Osteocyte (in vitro differentiated cells): ENCODE results near the gene NFASC. TPM values are rescaled to one million over a fixed set of nuclear protein-coding genes. Genes with fewer than 3 reads are reported as not detected.

Source experiments
- DNase-seq: peaks from one replicate; pipeline ENCODE4 v3.0.0; 2021; ENCODE audit warnings: mixed read lengths; ENCODE audit not compliant: unreplicated experiment; ENCODE audit errors: extremely low spot score
- H3K27ac Mint-ChIP-seq: one replicate; pipeline ENCODE4 v1.8.0; 2021; ENCODE audit warnings: mild to moderate bottlenecking, mixed read lengths; ENCODE audit not compliant: unreplicated experiment
- H3K27me3 Mint-ChIP-seq: one replicate; pipeline ENCODE4 v1.8.0; 2021; ENCODE audit warnings: mixed read lengths; ENCODE audit not compliant: unreplicated experiment
- H3K36me3 Mint-ChIP-seq: one replicate; pipeline ENCODE4 v1.8.0; 2021; ENCODE audit warnings: mixed read lengths; ENCODE audit not compliant: unreplicated experiment
- H3K4me1 Mint-ChIP-seq: one replicate; pipeline ENCODE4 v1.8.0; 2021; ENCODE audit warnings: mixed read lengths; ENCODE audit not compliant: unreplicated experiment
- H3K4me3 Mint-ChIP-seq: one replicate; pipeline ENCODE4 v1.8.0; 2021; ENCODE audit warnings: mild to moderate bottlenecking, moderate library complexity, mixed read lengths; ENCODE audit not compliant: unreplicated experiment
- H3K9me3 Mint-ChIP-seq: one replicate; pipeline ENCODE4 v1.8.0; 2021; ENCODE audit warnings: mixed read lengths; ENCODE audit not compliant: unreplicated experiment
- total RNA-seq: library from RNA; stranded (reverse); gene quantifications from 2 replicates; pipeline ENCODE4 v1.2.1, GENCODE V29; 2021
- TF ChIP-seq, protein P1 (sequence below): fragments of 200-600 bp; sonication (generic); IDR thresholded peaks from 2 replicates; pipeline ENCODE4 v1.5.0; 2021; ENCODE audit warnings: antibody characterized with exemption, mild to moderate bottlenecking, moderate library complexity

NFASC gene
- total RNA-seq, 1 donor from 2014 or later, result not detected

DNA sequence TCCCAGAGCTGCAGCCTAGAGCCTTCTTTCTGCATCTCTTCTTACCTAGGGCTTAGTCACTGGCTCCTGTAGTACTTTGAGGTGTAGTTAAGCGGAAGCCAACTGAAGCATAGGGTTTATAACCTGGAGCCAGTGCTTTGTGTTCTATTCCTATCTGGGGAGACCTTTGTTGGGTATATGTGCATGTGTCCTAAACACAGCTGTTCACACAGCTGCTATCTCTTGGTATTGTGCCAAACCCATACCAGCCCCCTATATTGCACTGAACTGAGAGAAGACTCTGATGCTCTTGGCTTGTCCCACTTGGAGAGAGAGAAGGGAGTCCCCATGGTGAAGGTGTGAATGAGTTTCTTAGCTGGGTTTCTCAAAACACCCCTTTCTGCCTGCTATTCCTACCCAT lies 17.2 kb upstream of the NFASC start:
- Mint-ChIP-seq H3K9me3 (no peaks in the 10 kb centered on the region), H3K27ac (no peak overlapping the region)
- TF ChIP-seq, protein P1, sequence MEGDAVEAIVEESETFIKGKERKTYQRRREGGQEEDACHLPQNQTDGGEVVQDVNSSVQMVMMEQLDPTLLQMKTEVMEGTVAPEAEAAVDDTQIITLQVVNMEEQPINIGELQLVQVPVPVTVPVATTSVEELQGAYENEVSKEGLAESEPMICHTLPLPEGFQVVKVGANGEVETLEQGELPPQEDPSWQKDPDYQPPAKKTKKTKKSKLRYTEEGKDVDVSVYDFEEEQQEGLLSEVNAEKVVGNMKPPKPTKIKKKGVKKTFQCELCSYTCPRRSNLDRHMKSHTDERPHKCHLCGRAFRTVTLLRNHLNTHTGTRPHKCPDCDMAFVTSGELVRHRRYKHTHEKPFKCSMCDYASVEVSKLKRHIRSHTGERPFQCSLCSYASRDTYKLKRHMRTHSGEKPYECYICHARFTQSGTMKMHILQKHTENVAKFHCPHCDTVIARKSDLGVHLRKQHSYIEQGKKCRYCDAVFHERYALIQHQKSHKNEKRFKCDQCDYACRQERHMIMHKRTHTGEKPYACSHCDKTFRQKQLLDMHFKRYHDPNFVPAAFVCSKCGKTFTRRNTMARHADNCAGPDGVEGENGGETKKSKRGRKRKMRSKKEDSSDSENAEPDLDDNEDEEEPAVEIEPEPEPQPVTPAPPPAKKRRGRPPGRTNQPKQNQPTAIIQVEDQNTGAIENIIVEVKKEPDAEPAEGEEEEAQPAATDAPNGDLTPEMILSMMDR, result no peak

GRCh38 chr1:204854286-204854685 lies 16.4 kb upstream of the NFASC start:
- H3K27me3 Mint-ChIP-seq, result peaks cover 7% of the 10 kb centered on the region
- no peaks in the 10 kb centered on the region for H3K4me1 Mint-ChIP-seq
- H3K36me3 Mint-ChIP-seq, result no peaks in the 10 kb centered on the region
- H3K4me3 Mint-ChIP-seq, result no peak overlapping the region
- no peak for DNase-seq
- TF ChIP-seq, protein P1, result no peak
- H3K9me3 Mint-ChIP-seq, result no peaks in the 10 kb centered on the region
- H3K27ac Mint-ChIP-seq, result no peak overlapping the region

More for the DNA sequence above, 17.2 kb upstream of the NFASC start:
- Mint-ChIP-seq H3K27me3 (peaks cover 7% of the 10 kb centered on the region), H3K4me3 (no peak overlapping the region), H3K4me1 (no peaks in the 10 kb centered on the region), H3K36me3 (no peaks in the 10 kb centered on the region)
- no peak for DNase-seq

GRCh38 chr1:204858363-204858821 lies 12.3 kb upstream of the NFASC start:
- TF ChIP-seq, protein P1, result no peak
- Mint-ChIP-seq H3K27me3 (peaks cover 7% of the 10 kb centered on the region), H3K9me3 (no peaks in the 10 kb centered on the region), H3K36me3 (no peaks in the 10 kb centered on the region), H3K4me1 (no peaks in the 10 kb centered on the region), H3K27ac (no peak overlapping the region), H3K4me3 (no peak overlapping the region)
- no peak for DNase-seq

- Mint-ChIP-seq H3K4me1 (no peaks in the 10 kb centered on the region), H3K27ac (no peak overlapping the region), H3K9me3 (no peaks in the 10 kb centered on the region), H3K27me3 (peaks cover 14% of the 10 kb centered on the region), H3K36me3 (no peaks in the 10 kb centered on the region), H3K4me3 (no peak overlapping the region)
- TF ChIP-seq, protein P1, result no peak
- no peak for DNase-seq
These were observed 10.8 kb upstream of the NFASC start for GRCh38 chr1:204859861-204860267.

GRCh38 chr1:204863024-204863423 lies 7.6 kb upstream of the NFASC start:
- Mint-ChIP-seq H3K36me3 (no peaks in the 10 kb centered on the region), H3K4me1 (no peaks in the 10 kb centered on the region), H3K9me3 (no peaks in the 10 kb centered on the region), H3K27ac (no peak overlapping the region), H3K4me3 (no peak overlapping the region), H3K27me3 (peaks cover 9% of the 10 kb centered on the region)
- TF ChIP-seq, protein P1, result no peak
- no peak for DNase-seq
